MG63 (cell line): ENCODE results near the gene UQCRC2. TPM values are rescaled to one million over a fixed set of nuclear protein-coding genes. Genes with fewer than 3 reads are reported as not detected.

Source experiments
- DNase-seq: peaks from one replicate; pipeline ENCODE4 v3.0.0-alpha.2; 2020
- H3K27me3 ChIP-seq: fragments of 250-450 bp; sonication (Bioruptor Pico); 2 replicates; pipeline ENCODE4 v1.5.1; 2020; ENCODE audit warnings: mild to moderate bottlenecking, moderate library complexity
- H3K36me3 ChIP-seq: fragments of 250-450 bp; sonication (Bioruptor Pico); 2 replicates; pipeline ENCODE4 v1.5.1; 2020; ENCODE audit warnings: mild to moderate bottlenecking, moderate library complexity
- H3K4me3 ChIP-seq: fragments of 250-450 bp; sonication (Bioruptor Pico); 2 replicates; pipeline ENCODE4 v1.5.1; 2020; ENCODE audit warnings: mild to moderate bottlenecking, moderate library complexity
- H3K9me3 ChIP-seq: fragments of 250-450 bp; sonication (Bioruptor Pico); 2 replicates; pipeline ENCODE4 v1.5.1; 2020; ENCODE audit warnings: mild to moderate bottlenecking, moderate library complexity
- total RNA-seq: library from RNA; depleted of rRNA; stranded (reverse); fragments of >200 nt; shearing (Covaris generic); gene quantifications from 2 replicates; pipeline ENCODE4 v1.2.3, GENCODE V29; 2014; ENCODE audit warnings: low replicate concordance

Gene UQCRC2
- total RNA-seq, 1 experiment from 2014 or later: 69.0 TPM

GRCh38 chr16:21963887-21964286 lies 10.7 kb downstream of the UQCRC2 start:
- no peaks in the 10 kb centered on the region for H3K9me3 ChIP-seq
- peaks cover 96% of the 10 kb centered on the region for H3K36me3 ChIP-seq
- H3K27me3 ChIP-seq: no peaks in the 10 kb centered on the region
- no peak for DNase-seq
- no peak overlapping the region for H3K4me3 ChIP-seq

GRCh38 chr16:21964353-21964752 lies 11.2 kb downstream of the UQCRC2 start:
- H3K9me3 ChIP-seq: no peaks in the 10 kb centered on the region
- peaks cover 96% of the 10 kb centered on the region for H3K36me3 ChIP-seq
- DNase-seq: no peak
- no peaks in the 10 kb centered on the region for H3K27me3 ChIP-seq
- H3K4me3 ChIP-seq: no peak overlapping the region

GRCh38 chr16:21971856-21972255 lies 18.7 kb downstream of the UQCRC2 start:
- peaks cover 96% of the 10 kb centered on the region for H3K36me3 ChIP-seq
- H3K27me3 ChIP-seq: no peaks in the 10 kb centered on the region
- H3K9me3 ChIP-seq: no peaks in the 10 kb centered on the region
- no peak for DNase-seq
- H3K4me3 ChIP-seq: no peak overlapping the region

DNA sequence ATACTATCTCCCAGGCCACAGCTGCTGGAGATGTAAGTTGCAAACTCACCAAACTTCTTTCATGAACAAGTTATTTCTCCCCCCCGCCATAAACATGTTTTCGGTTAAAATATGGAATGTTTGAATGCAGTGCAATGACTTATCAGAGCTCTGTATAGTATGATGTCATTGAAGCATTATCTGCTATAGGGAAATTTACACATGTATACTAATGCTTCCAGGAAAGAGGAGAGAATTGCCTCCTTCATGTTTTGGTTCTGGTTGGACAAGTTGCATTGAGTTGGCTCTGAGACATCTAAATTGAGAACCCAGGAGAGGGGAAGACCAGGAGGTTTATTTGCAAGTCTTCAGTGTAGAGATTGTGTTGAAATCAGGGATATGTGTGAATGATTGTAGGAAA lies 20.8 kb downstream of the UQCRC2 start:
- H3K9me3 ChIP-seq: no peaks in the 10 kb centered on the region
- peaks cover 97% of the 10 kb centered on the region for H3K36me3 ChIP-seq
- no peak for DNase-seq
- no peak overlapping the region for H3K4me3 ChIP-seq
- no peaks in the 10 kb centered on the region for H3K27me3 ChIP-seq

GRCh38 chr16:21980032-21980431 lies 26.9 kb downstream of the UQCRC2 start:
- H3K9me3 ChIP-seq: no peaks in the 10 kb centered on the region
- peaks cover 91% of the 10 kb centered on the region for H3K36me3 ChIP-seq
- H3K27me3 ChIP-seq: no peaks in the 10 kb centered on the region
- H3K4me3 ChIP-seq: no peak overlapping the region
- DNase-seq: no peak

DNA sequence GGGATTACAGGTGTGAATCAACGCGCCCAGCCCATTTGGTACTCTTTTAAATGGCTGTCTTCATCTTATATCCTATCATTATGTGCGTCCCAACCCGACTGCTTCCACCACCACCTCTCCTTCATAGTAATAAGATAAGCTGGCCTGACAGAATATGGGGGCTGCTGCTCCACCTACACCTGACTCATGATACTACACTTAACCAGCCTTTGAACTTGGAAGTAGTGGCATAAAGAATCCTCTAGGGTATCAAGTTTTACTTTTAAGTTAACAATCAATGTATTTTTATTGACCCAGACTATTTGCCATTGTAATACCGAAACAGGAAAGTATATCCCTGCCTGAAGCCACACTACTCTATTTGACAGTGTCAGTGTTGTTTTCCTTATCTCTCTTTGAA lies 28.9 kb downstream of the UQCRC2 start:
- H3K36me3 ChIP-seq: peaks cover 78% of the 10 kb centered on the region
- H3K4me3 ChIP-seq: no peak overlapping the region
- DNase-seq: no peak
- H3K9me3 ChIP-seq: no peaks in the 10 kb centered on the region
- H3K27me3 ChIP-seq: no peaks in the 10 kb centered on the region

DNA sequence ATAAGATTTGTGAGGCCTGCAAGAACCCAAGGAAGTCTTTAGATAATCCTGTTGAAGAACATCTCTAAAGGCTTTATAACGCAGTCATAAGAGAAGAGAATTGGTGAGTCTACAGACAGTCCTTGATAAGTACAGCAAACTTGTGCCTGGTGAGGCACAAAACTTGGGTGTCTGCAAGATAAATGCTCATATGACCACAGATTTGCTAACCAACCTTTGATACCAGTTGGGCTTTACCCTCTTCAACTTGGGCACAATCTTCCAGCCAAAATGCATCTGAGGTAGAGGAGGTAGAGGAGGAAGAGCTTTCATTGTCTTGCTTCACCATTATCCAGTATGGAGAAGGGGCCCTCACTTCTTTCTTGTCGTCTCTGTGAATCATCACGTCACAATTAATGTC lies 30.9 kb downstream of the UQCRC2 start:
- H3K4me3 ChIP-seq: no peak overlapping the region
- DNase-seq: no peak
- H3K36me3 ChIP-seq: peaks cover 58% of the 10 kb centered on the region
- no peaks in the 10 kb centered on the region for H3K9me3 ChIP-seq
- H3K27me3 ChIP-seq: no peaks in the 10 kb centered on the region

- Histone ChIP-seq H3K4me3 (no peak overlapping the region), H3K36me3 (peaks cover 44% of the 10 kb centered on the region), H3K9me3 (no peaks in the 10 kb centered on the region), H3K27me3 (no peaks in the 10 kb centered on the region)
- no peak for DNase-seq
These were observed 32.4 kb downstream of the UQCRC2 start for GRCh38 chr16:21985524-21985923.

- H3K36me3 ChIP-seq: peaks cover 34% of the 10 kb centered on the region
- no peak overlapping the region for H3K4me3 ChIP-seq
- H3K9me3 ChIP-seq: no peaks in the 10 kb centered on the region
- no peaks in the 10 kb centered on the region for H3K27me3 ChIP-seq
- DNase-seq: no peak
These were observed 33.6 kb downstream of the UQCRC2 start for GRCh38 chr16:21986692-21987246.

DNA sequence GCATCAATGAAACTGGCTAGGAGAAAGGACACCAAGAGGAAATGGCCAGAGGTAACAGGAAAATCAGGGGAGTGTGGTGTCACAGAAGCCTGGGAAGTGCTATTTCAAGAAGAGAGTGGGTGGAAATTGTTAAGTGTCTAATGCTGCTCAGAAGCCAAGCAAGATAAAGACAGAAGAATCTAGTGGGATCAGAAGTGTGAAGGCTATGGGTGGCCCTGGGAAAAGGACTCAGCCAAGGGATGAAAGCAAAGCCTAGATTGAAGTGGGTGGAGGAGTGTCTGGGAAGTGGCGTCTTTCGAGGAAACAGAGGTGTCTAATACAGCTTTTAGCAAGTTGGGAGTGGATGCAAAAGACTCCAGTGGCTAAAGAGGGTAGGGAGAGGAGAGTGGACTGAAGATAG lies 34.3 kb downstream of the UQCRC2 start:
- no peaks in the 10 kb centered on the region for H3K27me3 ChIP-seq
- no peak overlapping the region for H3K4me3 ChIP-seq
- H3K9me3 ChIP-seq: no peaks in the 10 kb centered on the region
- H3K36me3 ChIP-seq: peaks cover 28% of the 10 kb centered on the region
- no peak for DNase-seq

GRCh38 chr16:21989133-21989532 lies 36.0 kb downstream of the UQCRC2 start:
- H3K27me3 ChIP-seq: no peaks in the 10 kb centered on the region
- H3K36me3 ChIP-seq: peaks cover 14% of the 10 kb centered on the region
- DNase-seq: no peak

DNA sequence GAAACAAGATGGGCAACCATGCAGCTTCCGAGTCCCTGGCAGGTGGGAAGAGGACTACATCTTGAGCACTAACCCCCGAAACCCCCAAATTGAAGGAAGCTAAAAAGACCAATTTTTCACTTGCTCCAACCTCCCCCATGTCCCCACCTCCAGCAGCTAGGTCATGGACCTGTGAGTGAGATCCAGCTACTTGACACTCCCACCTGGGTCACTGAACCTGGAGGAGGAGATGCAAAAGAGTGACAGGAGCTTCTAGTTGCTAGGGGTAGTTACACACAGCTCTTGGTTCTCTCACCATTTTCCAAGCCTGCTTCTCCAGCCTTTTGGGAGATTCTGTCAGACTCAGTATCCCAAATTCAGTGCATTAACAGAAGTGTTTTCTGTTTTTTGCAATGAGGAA lies 36.6 kb downstream of the UQCRC2 start:
- Histone ChIP-seq H3K4me3 (no peak overlapping the region), H3K9me3 (no peaks in the 10 kb centered on the region), H3K27me3 (no peaks in the 10 kb centered on the region), H3K36me3 (peaks cover 8% of the 10 kb centered on the region)
- no peak for DNase-seq

More at GRCh38 chr16:21989133-21989532, 36.0 kb downstream of the UQCRC2 start:
- H3K4me3 ChIP-seq: no peak overlapping the region
- no peaks in the 10 kb centered on the region for H3K9me3 ChIP-seq

- DNase-seq: no peak
- Histone ChIP-seq H3K4me3 (no peak overlapping the region), H3K27me3 (no peaks in the 10 kb centered on the region), H3K9me3 (no peaks in the 10 kb centered on the region), H3K36me3 (peaks cover 8% of the 10 kb centered on the region)
These were observed 37.3 kb downstream of the UQCRC2 start for GRCh38 chr16:21990381-21990944.

DNA sequence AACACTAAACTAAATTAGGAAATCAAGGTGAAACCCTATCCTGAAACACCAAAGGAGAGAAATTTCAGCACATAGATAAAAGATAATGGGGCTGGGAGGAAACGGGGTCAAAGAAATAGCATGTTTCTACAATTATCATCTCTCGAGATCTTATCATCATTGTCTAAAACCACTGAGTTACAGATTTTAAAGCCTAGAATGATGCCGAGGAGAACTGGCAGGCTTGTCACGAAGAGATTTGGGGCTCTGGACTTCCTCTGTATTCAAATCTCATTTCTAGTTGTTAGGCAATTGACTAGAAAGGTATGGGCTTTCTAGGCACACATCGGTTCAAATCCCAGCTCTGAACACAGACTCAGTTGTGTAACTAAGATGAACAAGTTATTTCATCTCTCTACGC lies 38.5 kb downstream of the UQCRC2 start:
- DNase-seq: no peak
- Histone ChIP-seq H3K4me3 (no peak overlapping the region), H3K27me3 (no peaks in the 10 kb centered on the region), H3K36me3 (peaks cover under 1% of the 10 kb centered on the region; the same call in 1 of the 2 replicates), H3K9me3 (no peaks in the 10 kb centered on the region)

- no peak for DNase-seq
- Histone ChIP-seq H3K9me3 (no peaks in the 10 kb centered on the region), H3K4me3 (no peak overlapping the region), H3K27me3 (no peaks in the 10 kb centered on the region), H3K36me3 (no peaks in the 10 kb centered on the region)
These were observed 41.8 kb downstream of the UQCRC2 start for GRCh38 chr16:21994856-21995465.

DNA sequence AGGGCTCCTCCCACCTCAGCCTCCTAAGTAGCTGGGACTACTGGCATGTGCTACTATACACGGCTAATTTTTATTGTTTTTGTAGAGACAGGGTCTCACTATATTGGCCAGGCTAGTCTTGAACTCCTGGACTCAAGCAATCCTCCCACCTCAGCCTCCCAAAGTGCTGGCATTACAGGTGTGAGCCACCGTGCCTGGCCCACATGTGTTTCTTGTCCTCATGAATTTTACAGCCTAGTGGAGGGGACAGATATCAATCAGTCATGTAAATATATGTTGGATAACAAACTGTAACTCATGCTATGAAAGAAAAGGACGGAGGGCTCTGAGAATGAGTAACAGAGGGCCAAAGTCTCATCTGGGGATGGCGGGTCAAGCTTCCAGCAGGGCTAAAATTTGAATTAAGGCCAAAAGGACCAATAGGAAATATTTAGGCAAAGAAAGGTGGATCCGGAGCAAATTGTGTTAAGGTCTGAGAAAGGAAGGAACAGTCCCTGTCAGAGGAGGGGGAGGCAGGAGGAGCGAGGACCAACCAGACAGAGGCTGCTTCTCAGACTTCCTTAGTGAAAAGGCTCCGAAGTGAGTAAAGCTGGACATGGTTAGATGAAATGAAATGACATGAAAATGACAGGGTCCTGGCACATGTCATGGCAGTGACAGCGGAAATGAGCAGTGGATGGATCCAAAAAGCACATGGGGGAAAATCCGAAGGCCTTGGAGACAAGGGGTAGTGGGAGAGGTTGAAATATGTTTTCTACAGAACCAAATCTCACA lies 43.9 kb downstream of the UQCRC2 start:
- H3K4me3 ChIP-seq: no peak overlapping the region
- no peaks in the 10 kb centered on the region for H3K27me3 ChIP-seq
- DNase-seq: no peak
- no peaks in the 10 kb centered on the region for H3K36me3 ChIP-seq
- H3K9me3 ChIP-seq: no peaks in the 10 kb centered on the region

- no peak overlapping the region for H3K4me3 ChIP-seq
- no peak for DNase-seq
- H3K27me3 ChIP-seq: no peaks in the 10 kb centered on the region
- H3K36me3 ChIP-seq: no peaks in the 10 kb centered on the region
- H3K9me3 ChIP-seq: no peaks in the 10 kb centered on the region
These were observed 44.7 kb downstream of the UQCRC2 start for GRCh38 chr16:21997697-21998480.
